GM12864 (cell line): ENCODE data around the gene GSTO1.
A peak's percentile ranks its signal among the peaks of the same experiment; 100 is the strongest.

ENCODE experiments used
- DNase-seq: peaks from one replicate; pipeline ENCODE4 v3.0.0-alpha.2; 2011; ENCODE audit warnings: low read depth
- H3K4me3 ChIP-seq: 2 replicates; pipeline ENCODE4 v1.5.1; 2011; ENCODE audit warnings: mild to moderate bottlenecking, low read depth, low read length, control low read depth
- CTCF ChIP-seq: IDR thresholded peaks from 2 replicates; pipeline ENCODE4 v1.5.1; 2011; ENCODE audit warnings: low read depth, mild to moderate bottlenecking, moderate library complexity, low read length, control low read depth, inconsistent platforms; ENCODE audit errors: missing control alignments

Gene GSTO1

GRCh38 chr10:104254493-104255310 is at the start of gene GSTO1:
TSS of gene GSTO1 (plus strand) at chr10:104254892. CDS start at chr10:104254929, 37 bp downstream.
- TF ChIP-seq CTCF, result peak; percentile 4
- no peak for DNase-seq
- H3K4me3 ChIP-seq, result peak within 1 kb of the TSS; percentile 97

- H3K4me3 ChIP-seq, result no peak overlapping the region
- no peak for TF ChIP-seq CTCF
- DNase-seq, result no peak
Observed at GRCh38 chr10:104208730-104209129, 46.0 kb upstream of the GSTO1 start.

GRCh38 chr10:104209575-104210198 is 45.0 kb upstream of the GSTO1 start:
- TF ChIP-seq CTCF, result peak; percentile 53
- H3K4me3 ChIP-seq, result no peak overlapping the region
- DNase-seq, result no peak

GRCh38 chr10:104216631-104217030 is 38.1 kb upstream of the GSTO1 start:
- H3K4me3 ChIP-seq, result no peak overlapping the region
- DNase-seq, result no peak
- no peak for TF ChIP-seq CTCF

DNA sequence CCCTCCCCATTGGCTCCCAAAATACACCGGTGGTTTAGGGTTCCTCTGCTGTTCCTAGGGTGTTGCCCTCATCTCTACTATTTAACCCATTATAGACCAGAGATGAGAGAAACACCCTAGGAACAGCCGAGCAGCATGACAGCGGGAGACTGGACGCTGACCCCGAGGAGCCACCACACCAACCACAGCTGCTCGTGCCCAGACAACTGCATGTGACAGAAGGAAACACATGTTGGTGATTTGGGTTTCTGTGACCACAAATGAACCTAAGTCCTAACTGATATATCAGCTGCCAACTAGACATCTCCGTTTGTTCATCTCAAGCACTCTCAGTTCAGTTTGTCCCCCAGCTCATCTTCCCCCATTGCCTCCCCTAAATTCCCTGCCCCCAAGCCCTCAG is 35.9 kb upstream of the GSTO1 start:
- no peak for TF ChIP-seq CTCF
- H3K4me3 ChIP-seq, result no peak overlapping the region
- DNase-seq, result no peak

- DNase-seq, result no peak
- TF ChIP-seq CTCF, result no peak
- H3K4me3 ChIP-seq, result no peak overlapping the region
Observed at GRCh38 chr10:104220522-104220921, 34.2 kb upstream of the GSTO1 start.

DNA sequence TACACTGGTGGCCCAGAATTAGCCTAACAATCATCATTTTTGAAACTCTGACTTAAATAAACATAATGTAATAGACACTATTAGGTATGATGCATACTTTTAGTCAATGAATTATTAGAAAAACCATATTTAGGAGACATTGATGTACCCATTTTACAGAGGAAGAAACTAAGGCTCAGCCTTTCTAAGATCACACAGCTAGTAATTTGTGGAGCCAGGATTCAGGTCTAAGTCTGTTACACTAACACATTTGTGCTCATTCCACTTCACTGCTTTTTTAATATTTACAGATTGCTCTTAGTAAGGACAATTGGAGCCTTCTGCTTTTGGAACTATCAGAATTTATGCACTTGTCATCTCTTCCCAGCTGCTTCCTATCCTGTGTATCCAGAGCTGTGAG is 31.4 kb upstream of the GSTO1 start:
- no peak overlapping the region for H3K4me3 ChIP-seq
- no peak for DNase-seq
- TF ChIP-seq CTCF, result no peak
